ENCODE measurements around the gene PPP4R3B.

DNA sequence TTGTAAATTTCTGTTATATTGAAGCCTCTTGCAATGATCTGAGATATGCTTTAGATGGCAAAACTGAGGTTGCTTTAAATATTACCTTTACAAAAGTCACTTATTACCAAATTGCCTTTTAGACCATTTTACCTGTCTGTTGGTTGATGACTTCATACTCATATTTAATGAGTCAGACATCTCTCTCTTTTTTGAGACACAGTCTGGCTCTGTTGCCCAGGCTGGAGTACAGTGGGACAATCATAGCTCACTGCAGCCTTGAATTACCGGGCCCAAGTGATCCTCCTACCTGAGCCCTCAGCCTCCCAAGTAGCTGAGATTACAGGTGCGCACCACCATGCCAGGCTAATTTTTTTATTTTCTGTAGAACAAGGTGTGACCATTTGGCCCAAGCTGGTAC, 11.5 kb upstream of the PPP4R3B start:
- TF ChIP-seq, protein P1, sequence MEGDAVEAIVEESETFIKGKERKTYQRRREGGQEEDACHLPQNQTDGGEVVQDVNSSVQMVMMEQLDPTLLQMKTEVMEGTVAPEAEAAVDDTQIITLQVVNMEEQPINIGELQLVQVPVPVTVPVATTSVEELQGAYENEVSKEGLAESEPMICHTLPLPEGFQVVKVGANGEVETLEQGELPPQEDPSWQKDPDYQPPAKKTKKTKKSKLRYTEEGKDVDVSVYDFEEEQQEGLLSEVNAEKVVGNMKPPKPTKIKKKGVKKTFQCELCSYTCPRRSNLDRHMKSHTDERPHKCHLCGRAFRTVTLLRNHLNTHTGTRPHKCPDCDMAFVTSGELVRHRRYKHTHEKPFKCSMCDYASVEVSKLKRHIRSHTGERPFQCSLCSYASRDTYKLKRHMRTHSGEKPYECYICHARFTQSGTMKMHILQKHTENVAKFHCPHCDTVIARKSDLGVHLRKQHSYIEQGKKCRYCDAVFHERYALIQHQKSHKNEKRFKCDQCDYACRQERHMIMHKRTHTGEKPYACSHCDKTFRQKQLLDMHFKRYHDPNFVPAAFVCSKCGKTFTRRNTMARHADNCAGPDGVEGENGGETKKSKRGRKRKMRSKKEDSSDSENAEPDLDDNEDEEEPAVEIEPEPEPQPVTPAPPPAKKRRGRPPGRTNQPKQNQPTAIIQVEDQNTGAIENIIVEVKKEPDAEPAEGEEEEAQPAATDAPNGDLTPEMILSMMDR (conservative IDR thresholded peaks at IDR 0.05; ENCODE audit: low read depth in 2 of 2), result no peak
- TF ChIP-seq, protein P2, sequence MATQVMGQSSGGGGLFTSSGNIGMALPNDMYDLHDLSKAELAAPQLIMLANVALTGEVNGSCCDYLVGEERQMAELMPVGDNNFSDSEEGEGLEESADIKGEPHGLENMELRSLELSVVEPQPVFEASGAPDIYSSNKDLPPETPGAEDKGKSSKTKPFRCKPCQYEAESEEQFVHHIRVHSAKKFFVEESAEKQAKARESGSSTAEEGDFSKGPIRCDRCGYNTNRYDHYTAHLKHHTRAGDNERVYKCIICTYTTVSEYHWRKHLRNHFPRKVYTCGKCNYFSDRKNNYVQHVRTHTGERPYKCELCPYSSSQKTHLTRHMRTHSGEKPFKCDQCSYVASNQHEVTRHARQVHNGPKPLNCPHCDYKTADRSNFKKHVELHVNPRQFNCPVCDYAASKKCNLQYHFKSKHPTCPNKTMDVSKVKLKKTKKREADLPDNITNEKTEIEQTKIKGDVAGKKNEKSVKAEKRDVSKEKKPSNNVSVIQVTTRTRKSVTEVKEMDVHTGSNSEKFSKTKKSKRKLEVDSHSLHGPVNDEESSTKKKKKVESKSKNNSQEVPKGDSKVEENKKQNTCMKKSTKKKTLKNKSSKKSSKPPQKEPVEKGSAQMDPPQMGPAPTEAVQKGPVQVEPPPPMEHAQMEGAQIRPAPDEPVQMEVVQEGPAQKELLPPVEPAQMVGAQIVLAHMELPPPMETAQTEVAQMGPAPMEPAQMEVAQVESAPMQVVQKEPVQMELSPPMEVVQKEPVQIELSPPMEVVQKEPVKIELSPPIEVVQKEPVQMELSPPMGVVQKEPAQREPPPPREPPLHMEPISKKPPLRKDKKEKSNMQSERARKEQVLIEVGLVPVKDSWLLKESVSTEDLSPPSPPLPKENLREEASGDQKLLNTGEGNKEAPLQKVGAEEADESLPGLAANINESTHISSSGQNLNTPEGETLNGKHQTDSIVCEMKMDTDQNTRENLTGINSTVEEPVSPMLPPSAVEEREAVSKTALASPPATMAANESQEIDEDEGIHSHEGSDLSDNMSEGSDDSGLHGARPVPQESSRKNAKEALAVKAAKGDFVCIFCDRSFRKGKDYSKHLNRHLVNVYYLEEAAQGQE (IDR thresholded peaks at IDR 0.05; ENCODE audit: unreplicated experiment), result no peak
- TF ChIP-seq POLR2AphosphoS5 (IDR thresholded peaks at IDR 0.05; ENCODE audit: low read depth) (no peak), EZH2 (IDR thresholded peaks at IDR 0.05; ENCODE audit: low read depth, unreplicated experiment) (no peak), EZH2phosphoT487 (IDR thresholded peaks at IDR 0.05; ENCODE audit: unreplicated experiment) (no peak), CREB1 (CRISPR knock-in tag; IDR thresholded peaks at IDR 0.05; ENCODE audit: low read depth) (no peak), JUNB (IDR thresholded peaks at IDR 0.05; ENCODE audit: unreplicated experiment) (no peak)
- TF ChIP-seq, protein P3, sequence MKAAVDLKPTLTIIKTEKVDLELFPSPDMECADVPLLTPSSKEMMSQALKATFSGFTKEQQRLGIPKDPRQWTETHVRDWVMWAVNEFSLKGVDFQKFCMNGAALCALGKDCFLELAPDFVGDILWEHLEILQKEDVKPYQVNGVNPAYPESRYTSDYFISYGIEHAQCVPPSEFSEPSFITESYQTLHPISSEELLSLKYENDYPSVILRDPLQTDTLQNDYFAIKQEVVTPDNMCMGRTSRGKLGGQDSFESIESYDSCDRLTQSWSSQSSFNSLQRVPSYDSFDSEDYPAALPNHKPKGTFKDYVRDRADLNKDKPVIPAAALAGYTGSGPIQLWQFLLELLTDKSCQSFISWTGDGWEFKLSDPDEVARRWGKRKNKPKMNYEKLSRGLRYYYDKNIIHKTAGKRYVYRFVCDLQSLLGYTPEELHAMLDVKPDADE (IDR thresholded peaks at IDR 0.05), result no peak
- TF ChIP-seq, protein P4, sequence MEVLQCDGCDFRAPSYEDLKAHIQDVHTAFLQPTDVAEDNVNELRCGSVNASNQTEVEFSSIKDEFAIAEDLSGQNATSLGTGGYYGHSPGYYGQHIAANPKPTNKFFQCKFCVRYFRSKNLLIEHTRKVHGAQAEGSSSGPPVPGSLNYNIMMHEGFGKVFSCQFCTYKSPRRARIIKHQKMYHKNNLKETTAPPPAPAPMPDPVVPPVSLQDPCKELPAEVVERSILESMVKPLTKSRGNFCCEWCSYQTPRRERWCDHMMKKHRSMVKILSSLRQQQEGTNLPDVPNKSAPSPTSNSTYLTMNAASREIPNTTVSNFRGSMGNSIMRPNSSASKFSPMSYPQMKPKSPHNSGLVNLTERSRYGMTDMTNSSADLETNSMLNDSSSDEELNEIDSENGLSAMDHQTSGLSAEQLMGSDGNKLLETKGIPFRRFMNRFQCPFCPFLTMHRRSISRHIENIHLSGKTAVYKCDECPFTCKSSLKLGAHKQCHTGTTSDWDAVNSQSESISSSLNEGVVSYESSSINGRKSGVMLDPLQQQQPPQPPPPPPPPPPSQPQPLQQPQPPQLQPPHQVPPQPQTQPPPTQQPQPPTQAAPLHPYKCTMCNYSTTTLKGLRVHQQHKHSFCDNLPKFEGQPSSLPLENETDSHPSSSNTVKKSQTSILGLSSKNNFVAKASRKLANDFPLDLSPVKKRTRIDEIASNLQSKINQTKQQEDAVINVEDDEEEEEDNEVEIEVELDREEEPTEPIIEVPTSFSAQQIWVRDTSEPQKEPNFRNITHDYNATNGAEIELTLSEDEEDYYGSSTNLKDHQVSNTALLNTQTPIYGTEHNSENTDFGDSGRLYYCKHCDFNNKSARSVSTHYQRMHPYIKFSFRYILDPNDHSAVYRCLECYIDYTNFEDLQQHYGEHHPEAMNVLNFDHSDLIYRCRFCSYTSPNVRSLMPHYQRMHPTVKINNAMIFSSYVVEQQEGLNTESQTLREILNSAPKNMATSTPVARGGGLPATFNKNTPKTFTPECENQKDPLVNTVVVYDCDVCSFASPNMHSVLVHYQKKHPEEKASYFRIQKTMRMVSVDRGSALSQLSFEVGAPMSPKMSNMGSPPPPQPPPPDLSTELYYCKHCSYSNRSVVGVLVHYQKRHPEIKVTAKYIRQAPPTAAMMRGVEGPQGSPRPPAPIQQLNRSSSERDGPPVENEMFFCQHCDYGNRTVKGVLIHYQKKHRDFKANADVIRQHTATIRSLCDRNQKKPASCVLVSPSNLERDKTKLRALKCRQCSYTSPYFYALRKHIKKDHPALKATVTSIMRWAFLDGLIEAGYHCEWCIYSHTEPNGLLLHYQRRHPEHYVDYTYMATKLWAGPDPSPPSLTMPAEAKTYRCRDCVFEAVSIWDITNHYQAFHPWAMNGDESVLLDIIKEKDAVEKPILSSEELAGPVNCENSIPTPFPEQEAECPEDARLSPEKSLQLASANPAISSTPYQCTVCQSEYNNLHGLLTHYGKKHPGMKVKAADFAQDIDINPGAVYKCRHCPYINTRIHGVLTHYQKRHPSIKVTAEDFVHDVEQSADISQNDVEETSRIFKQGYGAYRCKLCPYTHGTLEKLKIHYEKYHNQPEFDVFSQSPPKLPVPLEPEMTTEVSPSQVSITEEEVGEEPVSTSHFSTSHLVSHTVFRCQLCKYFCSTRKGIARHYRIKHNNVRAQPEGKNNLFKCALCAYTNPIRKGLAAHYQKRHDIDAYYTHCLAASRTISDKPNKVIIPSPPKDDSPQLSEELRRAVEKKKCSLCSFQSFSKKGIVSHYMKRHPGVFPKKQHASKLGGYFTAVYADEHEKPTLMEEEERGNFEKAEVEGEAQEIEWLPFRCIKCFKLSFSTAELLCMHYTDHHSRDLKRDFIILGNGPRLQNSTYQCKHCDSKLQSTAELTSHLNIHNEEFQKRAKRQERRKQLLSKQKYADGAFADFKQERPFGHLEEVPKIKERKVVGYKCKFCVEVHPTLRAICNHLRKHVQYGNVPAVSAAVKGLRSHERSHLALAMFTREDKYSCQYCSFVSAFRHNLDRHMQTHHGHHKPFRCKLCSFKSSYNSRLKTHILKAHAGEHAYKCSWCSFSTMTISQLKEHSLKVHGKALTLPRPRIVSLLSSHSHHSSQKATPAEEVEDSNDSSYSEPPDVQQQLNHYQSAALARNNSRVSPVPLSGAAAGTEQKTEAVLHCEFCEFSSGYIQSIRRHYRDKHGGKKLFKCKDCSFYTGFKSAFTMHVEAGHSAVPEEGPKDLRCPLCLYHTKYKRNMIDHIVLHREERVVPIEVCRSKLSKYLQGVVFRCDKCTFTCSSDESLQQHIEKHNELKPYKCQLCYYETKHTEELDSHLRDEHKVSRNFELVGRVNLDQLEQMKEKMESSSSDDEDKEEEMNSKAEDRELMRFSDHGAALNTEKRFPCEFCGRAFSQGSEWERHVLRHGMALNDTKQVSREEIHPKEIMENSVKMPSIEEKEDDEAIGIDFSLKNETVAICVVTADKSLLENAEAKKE (CRISPR knock-in tag; IDR thresholded peaks at IDR 0.05), result no peak

Measured in GM23338 (cell line).